ENCODE measurements around the gene NEUROG3.

Gene NEUROG3

DNA sequence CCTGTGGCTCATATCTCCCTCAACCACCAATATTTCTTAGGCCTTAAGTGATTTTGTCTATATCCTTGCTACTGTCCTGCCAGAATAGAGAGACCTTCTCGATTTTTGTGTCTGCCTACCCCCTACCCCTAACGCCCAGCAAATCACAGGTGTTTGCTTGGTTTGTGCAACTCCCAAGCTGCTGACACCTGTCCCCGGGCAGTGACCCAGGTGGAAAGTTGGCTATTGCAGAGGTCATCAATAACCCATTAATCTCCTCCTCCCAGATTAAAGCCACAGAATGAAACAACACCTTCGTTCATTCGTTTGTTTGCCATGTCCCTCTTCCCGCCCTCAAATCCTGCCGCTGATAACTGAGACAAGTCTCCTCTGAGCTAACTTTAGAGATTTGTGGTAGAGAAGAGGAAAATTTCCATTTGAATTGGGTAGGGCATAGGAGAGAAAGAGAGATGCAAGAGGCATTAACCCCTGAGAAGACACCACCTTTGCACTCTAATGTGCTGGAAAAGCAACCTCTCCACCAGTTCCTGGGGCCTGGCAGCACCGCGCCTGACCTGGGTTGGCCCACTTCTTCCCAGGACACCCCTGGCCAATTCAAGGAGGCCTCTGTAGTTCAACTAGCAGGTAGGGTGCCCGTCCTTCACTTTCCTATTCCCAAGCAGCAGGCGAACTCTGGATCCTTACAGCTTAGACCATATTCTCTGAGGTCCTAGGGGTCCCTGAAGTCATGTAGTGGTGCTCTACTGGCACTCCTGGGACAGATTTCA is 3.0 kb downstream of the NEUROG3 start:
- Histone ChIP-seq H3K27me3 (ENCODE audit: low read depth, low read length) (peaks cover 66% of the 10 kb centered on the region), H3K27ac (ENCODE audit: low read length) (no peak overlapping the region), H3K36me3 (ENCODE audit: control insufficient read depth in 1 of 2, insufficient read depth in 2 of 2, low read length in 2 of 2) (no peaks in the 10 kb centered on the region), H3K9me3 (ENCODE audit: control insufficient read depth in 1 of 2, low read length in 2 of 2) (peaks cover 0 to 4% of the 10 kb centered on the region in 2 donors), H3K4me1 (ENCODE audit: control insufficient read depth in 1 of 2, insufficient read depth in 2 of 2, low read length in 2 of 2) (peaks cover 0 to 21% of the 10 kb centered on the region in 2 donors), H3K4me3 (ENCODE audit: low read depth in 1 of 2, low read length in 2 of 2) (no peak overlapping the region)

DNA sequence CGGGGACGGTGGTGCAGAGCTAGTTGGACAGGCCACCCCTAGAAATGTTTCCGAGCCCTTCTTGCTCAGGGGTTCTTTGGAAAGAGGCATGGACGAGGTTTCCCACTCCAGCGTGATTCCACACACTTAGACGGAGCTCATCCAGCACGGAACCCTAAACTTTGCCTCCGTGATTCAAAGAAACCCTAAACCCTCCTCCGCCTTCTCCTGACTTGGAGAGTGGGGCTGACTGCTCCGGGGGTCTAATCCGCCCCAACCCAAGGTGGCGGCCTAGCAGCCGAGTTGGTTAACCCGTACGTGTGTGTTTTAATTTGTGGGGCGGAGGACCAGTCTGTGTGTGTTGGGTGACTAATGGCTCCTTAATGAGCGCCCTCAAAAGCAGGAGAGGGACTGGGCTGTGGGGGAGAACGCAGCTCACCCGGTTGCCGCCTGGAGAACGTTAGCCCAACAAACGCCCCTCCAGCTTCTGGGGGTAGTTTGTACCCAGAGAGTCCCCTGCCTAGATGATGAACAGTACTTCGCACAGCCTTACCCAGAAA is 3.8 kb downstream of the NEUROG3 start:
- Histone ChIP-seq H3K27me3 (ENCODE audit: low read depth, low read length) (peaks cover 65% of the 10 kb centered on the region), H3K4me1 (ENCODE audit: control insufficient read depth in 1 of 2, insufficient read depth in 2 of 2, low read length in 2 of 2) (peaks cover 0 to 15% of the 10 kb centered on the region in 2 donors), H3K27ac (ENCODE audit: low read length) (no peak overlapping the region), H3K4me3 (ENCODE audit: low read depth in 1 of 2, low read length in 2 of 2) (no peak overlapping the region), H3K9me3 (ENCODE audit: control insufficient read depth in 1 of 2, low read length in 2 of 2) (peaks cover 0 to 4% of the 10 kb centered on the region in 2 donors), H3K36me3 (ENCODE audit: control insufficient read depth in 1 of 2, insufficient read depth in 2 of 2, low read length in 2 of 2) (no peaks in the 10 kb centered on the region)

- H3K4me1 ChIP-seq (ENCODE audit: control insufficient read depth in 1 of 2, insufficient read depth in 2 of 2, low read length in 2 of 2) = peaks cover 0 to 13% of the 10 kb centered on the region in 2 donors
- H3K4me3 ChIP-seq (ENCODE audit: low read depth in 1 of 2, low read length in 2 of 2) = no peak overlapping the region
- no peaks in the 10 kb centered on the region for H3K36me3 ChIP-seq (ENCODE audit: control insufficient read depth in 1 of 2, insufficient read depth in 2 of 2, low read length in 2 of 2)
- H3K27me3 ChIP-seq (ENCODE audit: low read depth, low read length) = peaks cover 58% of the 10 kb centered on the region
- peaks cover 0 to 4% of the 10 kb centered on the region in 2 donors for H3K9me3 ChIP-seq (ENCODE audit: control insufficient read depth in 1 of 2, low read length in 2 of 2)
- H3K27ac ChIP-seq (ENCODE audit: low read length) = no peak overlapping the region
Measured at GRCh38 chr10:69568472-69569395, 4.5 kb downstream of the NEUROG3 start.

DNA sequence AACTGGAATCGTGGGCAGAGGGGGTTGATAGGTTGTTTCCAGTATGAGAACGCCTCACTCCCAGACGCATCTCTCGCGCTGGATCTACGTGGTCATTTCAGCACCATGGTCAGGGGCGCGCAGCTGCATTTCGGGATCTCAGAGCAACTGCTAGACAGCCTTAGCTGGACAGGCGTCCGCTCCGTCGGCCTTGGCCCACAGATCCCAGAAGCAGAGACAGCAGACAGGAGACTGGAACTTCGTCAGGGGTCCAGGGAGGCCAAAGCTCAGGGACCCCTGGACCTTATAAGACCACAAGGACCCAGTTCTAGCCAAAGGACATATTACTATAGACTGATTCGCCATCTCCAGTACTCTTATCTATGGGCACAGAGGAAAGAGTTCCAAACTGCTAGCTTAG is 5.3 kb downstream of the NEUROG3 start:
- no peaks in the 10 kb centered on the region for H3K36me3 ChIP-seq (ENCODE audit: control insufficient read depth in 1 of 2, insufficient read depth in 2 of 2, low read length in 2 of 2)
- peaks cover 51% of the 10 kb centered on the region for H3K27me3 ChIP-seq (ENCODE audit: low read depth, low read length)
- H3K4me1 ChIP-seq (ENCODE audit: control insufficient read depth in 1 of 2, insufficient read depth in 2 of 2, low read length in 2 of 2) = peaks cover 0 to 7% of the 10 kb centered on the region in 2 donors
- H3K27ac ChIP-seq (ENCODE audit: low read length) = no peak overlapping the region
- H3K9me3 ChIP-seq (ENCODE audit: control insufficient read depth in 1 of 2, low read length in 2 of 2) = peaks cover 0 to 4% of the 10 kb centered on the region in 2 donors
- H3K4me3 ChIP-seq (ENCODE audit: low read depth in 1 of 2, low read length in 2 of 2) = no peak overlapping the region

DNA sequence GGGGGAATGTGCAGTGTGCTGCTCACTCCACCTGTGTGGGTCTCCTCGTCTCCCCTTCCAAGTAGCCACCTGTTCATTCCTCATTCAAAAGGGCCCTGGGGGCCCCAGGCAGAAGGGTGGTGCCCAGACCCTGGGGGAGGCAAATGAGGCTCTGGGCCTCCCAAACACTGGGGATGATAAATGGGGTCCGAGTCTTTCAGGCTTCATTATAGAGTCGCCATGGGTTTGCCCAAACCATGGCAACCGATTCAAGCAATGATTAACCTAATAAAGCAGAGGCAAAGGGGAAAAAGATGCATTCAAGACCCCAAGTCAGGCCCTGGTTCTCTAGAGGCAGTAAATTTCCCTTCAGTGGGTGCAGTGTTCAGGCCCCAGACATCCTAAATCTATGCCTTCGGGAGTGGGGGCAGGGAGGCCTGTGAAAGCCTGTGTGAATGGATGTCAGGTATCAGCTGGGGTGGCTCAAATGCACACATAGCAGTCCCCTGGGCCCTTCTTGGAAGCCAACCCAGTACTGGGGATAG is 10.4 kb downstream of the NEUROG3 start:
- H3K27ac ChIP-seq (ENCODE audit: low read length) = no peak overlapping the region
- H3K36me3 ChIP-seq (ENCODE audit: control insufficient read depth in 1 of 2, insufficient read depth in 2 of 2, low read length in 2 of 2) = no peaks in the 10 kb centered on the region
- peaks cover 5% of the 10 kb centered on the region for H3K27me3 ChIP-seq (ENCODE audit: low read depth, low read length)
- H3K4me1 ChIP-seq (ENCODE audit: control insufficient read depth in 1 of 2, insufficient read depth in 2 of 2, low read length in 2 of 2) = no peaks in the 10 kb centered on the region
- peaks cover 0 to 4% of the 10 kb centered on the region in 2 donors for H3K9me3 ChIP-seq (ENCODE audit: control insufficient read depth in 1 of 2, low read length in 2 of 2)
- H3K4me3 ChIP-seq (ENCODE audit: low read depth in 1 of 2, low read length in 2 of 2) = no peak overlapping the region

DNA sequence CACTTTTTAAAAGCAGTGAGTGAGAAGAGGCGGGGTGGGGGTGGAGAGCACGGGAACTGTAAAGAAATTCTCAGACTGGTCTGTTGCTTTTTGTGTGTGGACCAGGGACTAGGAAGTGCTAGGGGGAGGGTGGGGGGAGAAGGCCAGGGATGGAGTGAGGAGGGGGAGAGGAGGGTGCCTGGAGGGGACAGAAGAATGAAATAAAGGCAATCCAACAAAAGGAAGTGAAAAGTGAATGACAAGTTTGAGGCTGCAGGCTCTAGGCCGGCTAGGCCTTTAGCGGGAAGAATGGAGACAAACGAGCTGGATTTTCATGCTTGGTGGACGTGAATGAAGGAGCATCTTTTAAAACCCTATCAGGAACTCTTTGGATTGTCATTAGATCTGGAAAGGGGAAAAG is 13.7 kb downstream of the NEUROG3 start:
- no peaks in the 10 kb centered on the region for H3K36me3 ChIP-seq (ENCODE audit: control insufficient read depth in 1 of 2, insufficient read depth in 2 of 2, low read length in 2 of 2)

GRCh38 chr10:69558559-69558958 is 14.7 kb downstream of the NEUROG3 start:
- Histone ChIP-seq H3K9me3 (ENCODE audit: control insufficient read depth in 1 of 2, low read length in 2 of 2) (no peaks in the 10 kb centered on the region), H3K36me3 (ENCODE audit: control insufficient read depth in 1 of 2, insufficient read depth in 2 of 2, low read length in 2 of 2) (no peaks in the 10 kb centered on the region), H3K27ac (ENCODE audit: low read length) (no peak overlapping the region), H3K27me3 (ENCODE audit: low read depth, low read length) (no peaks in the 10 kb centered on the region), H3K4me3 (ENCODE audit: low read depth in 1 of 2, low read length in 2 of 2) (no peak overlapping the region), H3K4me1 (ENCODE audit: control insufficient read depth in 1 of 2, insufficient read depth in 2 of 2, low read length in 2 of 2) (no peaks in the 10 kb centered on the region)

More for the DNA sequence above, 13.7 kb downstream of the NEUROG3 start:
- Histone ChIP-seq H3K4me3 (ENCODE audit: low read depth in 1 of 2, low read length in 2 of 2) (no peak overlapping the region), H3K27ac (ENCODE audit: low read length) (no peak overlapping the region), H3K4me1 (ENCODE audit: control insufficient read depth in 1 of 2, insufficient read depth in 2 of 2, low read length in 2 of 2) (no peaks in the 10 kb centered on the region), H3K27me3 (ENCODE audit: low read depth, low read length) (no peaks in the 10 kb centered on the region), H3K9me3 (ENCODE audit: control insufficient read depth in 1 of 2, low read length in 2 of 2) (no peaks in the 10 kb centered on the region)

- Histone ChIP-seq H3K9me3 (ENCODE audit: control insufficient read depth in 1 of 2, low read length in 2 of 2) (peaks cover 8 to 18% of the 10 kb centered on the region in 2 donors), H3K27me3 (ENCODE audit: low read depth, low read length) (no peaks in the 10 kb centered on the region), H3K27ac (ENCODE audit: low read length) (no peak overlapping the region), H3K4me1 (ENCODE audit: control insufficient read depth in 1 of 2, insufficient read depth in 2 of 2, low read length in 2 of 2) (no peaks in the 10 kb centered on the region), H3K4me3 (ENCODE audit: low read depth in 1 of 2, low read length in 2 of 2) (no peak overlapping the region), H3K36me3 (ENCODE audit: control insufficient read depth in 1 of 2, insufficient read depth in 2 of 2, low read length in 2 of 2) (no peaks in the 10 kb centered on the region)
Measured at GRCh38 chr10:69554611-69555010, 18.6 kb downstream of the NEUROG3 start.

DNA sequence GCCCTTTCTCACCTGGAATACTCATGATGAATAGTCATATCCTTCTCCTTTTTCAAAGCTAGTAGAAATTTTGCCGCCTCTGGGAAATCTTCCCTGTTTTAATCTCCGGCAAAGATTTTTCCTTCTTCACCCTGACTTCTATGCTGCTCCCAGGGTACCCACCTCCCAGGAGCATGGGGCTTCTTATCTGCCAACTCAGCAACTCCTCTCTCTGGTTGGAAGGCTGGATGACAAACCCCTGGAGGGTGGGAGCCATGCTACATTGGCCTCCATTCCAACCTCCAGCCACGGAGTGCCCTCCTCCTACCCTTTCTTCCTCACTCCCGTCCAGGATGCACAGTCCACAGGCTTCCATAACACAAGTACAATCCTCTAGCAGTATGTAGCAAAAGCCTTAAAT is 19.9 kb downstream of the NEUROG3 start:
- Histone ChIP-seq H3K27me3 (ENCODE audit: low read depth, low read length) (no peaks in the 10 kb centered on the region), H3K36me3 (ENCODE audit: control insufficient read depth in 1 of 2, insufficient read depth in 2 of 2, low read length in 2 of 2) (no peaks in the 10 kb centered on the region), H3K27ac (ENCODE audit: low read length) (no peak overlapping the region), H3K9me3 (ENCODE audit: control insufficient read depth in 1 of 2, low read length in 2 of 2) (peaks cover 13 to 25% of the 10 kb centered on the region in 2 donors), H3K4me3 (ENCODE audit: low read depth in 1 of 2, low read length in 2 of 2) (no peak overlapping the region), H3K4me1 (ENCODE audit: control insufficient read depth in 1 of 2, insufficient read depth in 2 of 2, low read length in 2 of 2) (no peaks in the 10 kb centered on the region)

- Histone ChIP-seq H3K27ac (ENCODE audit: low read length) (no peak overlapping the region), H3K27me3 (ENCODE audit: low read depth, low read length) (no peaks in the 10 kb centered on the region), H3K4me3 (ENCODE audit: low read depth in 1 of 2, low read length in 2 of 2) (no peak overlapping the region), H3K4me1 (ENCODE audit: control insufficient read depth in 1 of 2, insufficient read depth in 2 of 2, low read length in 2 of 2) (no peaks in the 10 kb centered on the region), H3K36me3 (ENCODE audit: control insufficient read depth in 1 of 2, insufficient read depth in 2 of 2, low read length in 2 of 2) (no peaks in the 10 kb centered on the region), H3K9me3 (ENCODE audit: control insufficient read depth in 1 of 2, low read length in 2 of 2) (peaks cover 13 to 27% of the 10 kb centered on the region in 2 donors)
Measured at GRCh38 chr10:69552268-69552667, 21.0 kb downstream of the NEUROG3 start.

GRCh38 chr10:69549959-69550358 is 23.3 kb downstream of the NEUROG3 start:
- Histone ChIP-seq H3K4me1 (ENCODE audit: control insufficient read depth in 1 of 2, insufficient read depth in 2 of 2, low read length in 2 of 2) (no peaks in the 10 kb centered on the region), H3K36me3 (ENCODE audit: control insufficient read depth in 1 of 2, insufficient read depth in 2 of 2, low read length in 2 of 2) (no peaks in the 10 kb centered on the region), H3K27me3 (ENCODE audit: low read depth, low read length) (no peaks in the 10 kb centered on the region), H3K27ac (ENCODE audit: low read length) (no peak overlapping the region), H3K4me3 (ENCODE audit: low read depth in 1 of 2, low read length in 2 of 2) (no peak overlapping the region), H3K9me3 (ENCODE audit: control insufficient read depth in 1 of 2, low read length in 2 of 2) (peaks cover 13 to 27% of the 10 kb centered on the region in 2 donors)

Measured in muscle layer of duodenum (tissue), 2 donors.